ENCODE data around the gene NPHP1.

NPHP1 gene

GRCh38 chr2:110146945-110147332 lies 57.9 kb downstream of the NPHP1 start:
- Histone ChIP-seq H3K9ac (ENCODE audit: low read depth, low read length, poor library complexity, severe bottlenecking) (no peak overlapping the region), H3K79me2 (ENCODE audit: insufficient read depth, low read length) (no peaks in the 10 kb centered on the region), H3F3A (ENCODE audit: low read depth) (no peaks in the 10 kb centered on the region), H3K4me1 (ENCODE audit: insufficient read depth, low read length, poor library complexity, severe bottlenecking) (peaks cover 7% of the 10 kb centered on the region), H3K9me3 (ENCODE audit: insufficient read depth, low read depth, low read length) (no peaks in the 10 kb centered on the region), H3K36me3 (ENCODE audit: insufficient read depth, low read length) (no peaks in the 10 kb centered on the region), H3K9me2 (replicated peaks; ENCODE audit: low read depth, low read length) (no peaks in the 10 kb centered on the region), H3K27me3 (ENCODE audit: insufficient read depth, low read length, poor library complexity, severe bottlenecking) (no peaks in the 10 kb centered on the region), H2AFZ (ENCODE audit: low read length) (no peak overlapping the region), H4K20me1 (ENCODE audit: insufficient read depth, low read length, poor library complexity, severe bottlenecking) (no peaks in the 10 kb centered on the region), H3K4me2 (ENCODE audit: low read depth, low read length, poor library complexity, severe bottlenecking) (no peak overlapping the region), H3K4me3 (ENCODE audit: low read length, poor library complexity, severe bottlenecking) (no peak overlapping the region)
- no peak for TF ChIP-seq CTCF (conservative IDR thresholded peaks at IDR 0.05; ENCODE audit: low read length)
- no peak for TF ChIP-seq EZH2phosphoT487 (IDR thresholded peaks at IDR 0.05; ENCODE audit: borderline replicate concordance)

- Histone ChIP-seq H3K4me2 (ENCODE audit: low read depth, low read length, poor library complexity, severe bottlenecking) (no peak overlapping the region), H3K9me2 (replicated peaks; ENCODE audit: low read depth, low read length) (no peaks in the 10 kb centered on the region), H3F3A (ENCODE audit: low read depth) (no peaks in the 10 kb centered on the region), H3K9me3 (ENCODE audit: insufficient read depth, low read depth, low read length) (no peaks in the 10 kb centered on the region), H4K20me1 (ENCODE audit: insufficient read depth, low read length, poor library complexity, severe bottlenecking) (no peaks in the 10 kb centered on the region), H3K9ac (ENCODE audit: low read depth, low read length, poor library complexity, severe bottlenecking) (no peak overlapping the region), H3K4me3 (ENCODE audit: low read length, poor library complexity, severe bottlenecking) (no peak overlapping the region), H3K27me3 (ENCODE audit: insufficient read depth, low read length, poor library complexity, severe bottlenecking) (no peaks in the 10 kb centered on the region), H2AFZ (ENCODE audit: low read length) (no peak overlapping the region; the same call in 1 of the 2 replicates), H3K4me1 (ENCODE audit: insufficient read depth, low read length, poor library complexity, severe bottlenecking) (peaks cover 7% of the 10 kb centered on the region), H3K36me3 (ENCODE audit: insufficient read depth, low read length) (no peaks in the 10 kb centered on the region), H3K79me2 (ENCODE audit: insufficient read depth, low read length) (no peaks in the 10 kb centered on the region)
- TF ChIP-seq EZH2phosphoT487 (IDR thresholded peaks at IDR 0.05; ENCODE audit: borderline replicate concordance) (no peak), CTCF (conservative IDR thresholded peaks at IDR 0.05; ENCODE audit: low read length) (no peak)
Measured at GRCh38 chr2:110146183-110146944, 58.4 kb downstream of the NPHP1 start.

- Histone ChIP-seq H3K79me2 (ENCODE audit: insufficient read depth, low read length) (no peaks in the 10 kb centered on the region), H3F3A (ENCODE audit: low read depth) (no peaks in the 10 kb centered on the region), H3K9me3 (ENCODE audit: insufficient read depth, low read depth, low read length) (no peaks in the 10 kb centered on the region), H3K9me2 (replicated peaks; ENCODE audit: low read depth, low read length) (no peaks in the 10 kb centered on the region), H2AFZ (ENCODE audit: low read length) (no peak overlapping the region), H4K20me1 (ENCODE audit: insufficient read depth, low read length, poor library complexity, severe bottlenecking) (no peaks in the 10 kb centered on the region), H3K4me1 (ENCODE audit: insufficient read depth, low read length, poor library complexity, severe bottlenecking) (no peaks in the 10 kb centered on the region), H3K36me3 (ENCODE audit: insufficient read depth, low read length) (no peaks in the 10 kb centered on the region), H3K9ac (ENCODE audit: low read depth, low read length, poor library complexity, severe bottlenecking) (no peak overlapping the region), H3K4me3 (ENCODE audit: low read length, poor library complexity, severe bottlenecking) (no peak overlapping the region), H3K27me3 (ENCODE audit: insufficient read depth, low read length, poor library complexity, severe bottlenecking) (no peaks in the 10 kb centered on the region), H3K4me2 (ENCODE audit: low read depth, low read length, poor library complexity, severe bottlenecking) (no peak overlapping the region)
- TF ChIP-seq CTCF (conservative IDR thresholded peaks at IDR 0.05; ENCODE audit: low read length) (no peak), EZH2phosphoT487 (IDR thresholded peaks at IDR 0.05; ENCODE audit: borderline replicate concordance) (no peak)
Measured at GRCh38 chr2:110143982-110144381, 60.8 kb downstream of the NPHP1 start.
